HepG2 (cell line): Measurements from ENCODE around the gene MVP. TPM values are rescaled to one million over a fixed set of nuclear protein-coding genes. Genes with fewer than 3 reads are reported as not detected.

Experiments
- ATF7-NPFF ChIP-seq: sonication (generic); formaldehyde crosslinking; IDR thresholded peaks from 2 replicates; pipeline ENCODE4 v1.8.1; 2023; ENCODE audit warnings: mild to moderate bottlenecking, low read depth, missing genetic modification reagents, moderate library complexity
- ATRX ChIP-seq: sonication (generic); formaldehyde crosslinking; IDR thresholded peaks from 2 replicates; pipeline ENCODE4 v1.4.0; 2020; ENCODE audit warnings: missing genetic modification reagents, borderline replicate concordance
- ELF1 ChIP-seq: sonication (generic); formaldehyde crosslinking; IDR thresholded peaks from 2 replicates; pipeline ENCODE4 v1.4.0; 2020; ENCODE audit warnings: missing genetic modification reagents
- FOXM1 ChIP-seq: sonication (generic); formaldehyde crosslinking; IDR thresholded peaks from 2 replicates; pipeline ENCODE4 v1.5.0; 2020; ENCODE audit warnings: missing genetic modification reagents
- FOXP1 ChIP-seq, 2 experiments: fragments of 450-650 bp in 1 of 2; IDR thresholded peaks; 2 replicates each; pipeline ENCODE4 v1.6.1; 2017 to 2018; ENCODE audit warnings: antibody characterized with exemption in 1 of 2
- HDAC1 ChIP-seq: sonication (generic); formaldehyde crosslinking; IDR thresholded peaks from 2 replicates; pipeline ENCODE4 v1.5.1; 2020; ENCODE audit warnings: mild to moderate bottlenecking, missing genetic modification reagents
- ISX ChIP-seq: sonication (generic); formaldehyde crosslinking; conservative IDR thresholded peaks from 2 replicates; pipeline ENCODE4 v1.5.0; 2020; ENCODE audit warnings: missing genetic modification reagents
- KAT7 ChIP-seq: IDR thresholded peaks from 2 replicates; pipeline ENCODE4 v1.6.1; 2018; ENCODE audit warnings: borderline replicate concordance, missing compliant biosample characterization
- KMT2B ChIP-seq: IDR thresholded peaks from 2 replicates; pipeline ENCODE4 v1.6.1; 2016; ENCODE audit warnings: missing genetic modification reagents, missing compliant biosample characterization
- MAFF ChIP-seq: IDR thresholded peaks from 2 replicates; pipeline ENCODE4 v1.6.1; 2011; ENCODE audit warnings: low read depth, low read length, improper control_type of control experiment
- MXD4 ChIP-seq: IDR thresholded peaks from 2 replicates; pipeline ENCODE4 v1.6.1; 2016; ENCODE audit warnings: mild to moderate bottlenecking, missing biosample characterization, missing genetic modification reagents
- NFE2 ChIP-seq: sonication (generic); formaldehyde crosslinking; IDR thresholded peaks from 2 replicates; pipeline ENCODE4 v1.4.0; 2020; ENCODE audit warnings: missing genetic modification reagents
- PLRG1 ChIP-seq: fragments of 450-650 bp; conservative IDR thresholded peaks from 2 replicates; pipeline ENCODE4 v1.6.1; 2016
- RELA ChIP-seq: sonication (generic); formaldehyde crosslinking; IDR thresholded peaks from 2 replicates; pipeline ENCODE4 v1.4.0; 2020; ENCODE audit warnings: missing genetic modification reagents
- RXRB ChIP-seq: IDR thresholded peaks from 2 replicates; pipeline ENCODE4 v1.6.1; 2016; ENCODE audit warnings: borderline replicate concordance, missing genetic modification reagents, missing compliant biosample characterization
- XBP1 ChIP-seq: sonication (generic); formaldehyde crosslinking; IDR thresholded peaks from 2 replicates; pipeline ENCODE4 v1.5.0; 2020; ENCODE audit warnings: missing genetic modification reagents
- ZNF207 ChIP-seq: fragments of 450-650 bp; IDR thresholded peaks from 2 replicates; pipeline ENCODE4 v1.6.1; 2016; ENCODE audit warnings: antibody characterized with exemption, borderline replicate concordance
- ZNF235 ChIP-seq: sonication (generic); formaldehyde crosslinking; IDR thresholded peaks from 2 replicates; pipeline ENCODE4 v1.8.1; 2023; ENCODE audit warnings: mild to moderate bottlenecking, missing genetic modification reagents, borderline replicate concordance
- ZNF317 ChIP-seq: sonication (generic); formaldehyde crosslinking; IDR thresholded peaks from 2 replicates; pipeline ENCODE4 v1.5.0; 2020; ENCODE audit warnings: mild to moderate bottlenecking, missing genetic modification reagents
- ZNF383 ChIP-seq: sonication (generic); formaldehyde crosslinking; IDR thresholded peaks from 2 replicates; pipeline ENCODE4 v1.4.0; 2020; ENCODE audit warnings: missing genetic modification reagents, mild to moderate bottlenecking, borderline replicate concordance
- ZNF501 ChIP-seq: sonication (generic); formaldehyde crosslinking; IDR thresholded peaks from 2 replicates; pipeline ENCODE4 v1.5.1; 2020; ENCODE audit warnings: mild to moderate bottlenecking, moderate library complexity, missing genetic modification reagents
- ZNF547 ChIP-seq: sonication (generic); formaldehyde crosslinking; IDR thresholded peaks from 2 replicates; pipeline ENCODE4 v1.5.1; 2020; ENCODE audit warnings: mild to moderate bottlenecking, missing genetic modification reagents
- ZNF557 ChIP-seq: sonication (generic); formaldehyde crosslinking; IDR thresholded peaks from 2 replicates; pipeline ENCODE4 v1.4.0; 2020; ENCODE audit warnings: missing genetic modification reagents
- ZNF567 ChIP-seq: sonication (generic); formaldehyde crosslinking; IDR thresholded peaks from 2 replicates; pipeline ENCODE4 v1.8.1; 2023; ENCODE audit warnings: mild to moderate bottlenecking, missing genetic modification reagents, borderline replicate concordance
- ZNF598 ChIP-seq: sonication (generic); formaldehyde crosslinking; IDR thresholded peaks from 2 replicates; pipeline ENCODE4 v1.5.1; 2020; ENCODE audit warnings: mild to moderate bottlenecking, missing genetic modification reagents, borderline replicate concordance
- ZNF7 ChIP-seq: IDR thresholded peaks from 2 replicates; pipeline ENCODE4 v1.6.1; 2016; ENCODE audit warnings: missing biosample characterization, missing genetic modification reagents
- ZNF780A ChIP-seq: sonication (generic); formaldehyde crosslinking; IDR thresholded peaks from 2 replicates; pipeline ENCODE4 v1.8.0; 2022; ENCODE audit warnings: mild to moderate bottlenecking, missing genetic modification reagents, moderate library complexity
- ZNF788 ChIP-seq: sonication (generic); formaldehyde crosslinking; IDR thresholded peaks from 2 replicates; pipeline ENCODE4 v1.5.0; 2020; ENCODE audit warnings: mild to moderate bottlenecking, missing genetic modification reagents, borderline replicate concordance
- ZNF839 ChIP-seq: sonication (generic); formaldehyde crosslinking; IDR thresholded peaks from 2 replicates; pipeline ENCODE4 v1.4.0; 2020; ENCODE audit warnings: missing genetic modification reagents, mild to moderate bottlenecking, borderline replicate concordance
- polyA plus RNA-seq, 8 experiments: library from polyadenylated mRNA; depleted of rRNA in 3 of 8; stranded (reverse) in 7 of 8; unstranded in 1 of 8; fragments of >200 nt; fragmentation: Illumina TruSeq in 4 of 8; extraction: Trizol in 4 of 8; gene quantifications; 2 replicates each; pipeline versions ENCODE4 v1.2.1 to v1.2.3, GENCODE V29; 2011 to 2016; ENCODE audit warnings: low read depth in 4 of 8, missing spikeins in 1 of 8, mixed read lengths in 1 of 8; ENCODE audit not compliant: insufficient read depth in 1 of 8
- total RNA-seq, 5 experiments: library from RNA; depleted of rRNA; stranded (reverse); fragments of >200 nt; fragmentation: Illumina TruSeq; extraction: Trizol; gene quantifications; 2 replicates each; pipeline ENCODE4 v1.2.3, GENCODE V29; 2016; ENCODE audit warnings: low read depth in 1 of 5
- TF ChIP-seq, protein P1 (sequence below): sonication (generic); formaldehyde crosslinking; IDR thresholded peaks from 2 replicates; pipeline ENCODE4 v1.5.0; 2020; ENCODE audit warnings: mild to moderate bottlenecking, low read depth, missing genetic modification reagents, borderline replicate concordance
- TF ChIP-seq, protein P2 (sequence below): sonication (generic); formaldehyde crosslinking; IDR thresholded peaks from 2 replicates; pipeline ENCODE4 v1.9.0; 2022; ENCODE audit warnings: low read depth, missing genetic modification reagents

Gene MVP
- total and polyA plus RNA-seq, 2 of the 13 experiments (the other 11 are each of a cell fraction or from before 2014, with no cell fraction given) = 22.9 to 43.5 TPM

DNA sequence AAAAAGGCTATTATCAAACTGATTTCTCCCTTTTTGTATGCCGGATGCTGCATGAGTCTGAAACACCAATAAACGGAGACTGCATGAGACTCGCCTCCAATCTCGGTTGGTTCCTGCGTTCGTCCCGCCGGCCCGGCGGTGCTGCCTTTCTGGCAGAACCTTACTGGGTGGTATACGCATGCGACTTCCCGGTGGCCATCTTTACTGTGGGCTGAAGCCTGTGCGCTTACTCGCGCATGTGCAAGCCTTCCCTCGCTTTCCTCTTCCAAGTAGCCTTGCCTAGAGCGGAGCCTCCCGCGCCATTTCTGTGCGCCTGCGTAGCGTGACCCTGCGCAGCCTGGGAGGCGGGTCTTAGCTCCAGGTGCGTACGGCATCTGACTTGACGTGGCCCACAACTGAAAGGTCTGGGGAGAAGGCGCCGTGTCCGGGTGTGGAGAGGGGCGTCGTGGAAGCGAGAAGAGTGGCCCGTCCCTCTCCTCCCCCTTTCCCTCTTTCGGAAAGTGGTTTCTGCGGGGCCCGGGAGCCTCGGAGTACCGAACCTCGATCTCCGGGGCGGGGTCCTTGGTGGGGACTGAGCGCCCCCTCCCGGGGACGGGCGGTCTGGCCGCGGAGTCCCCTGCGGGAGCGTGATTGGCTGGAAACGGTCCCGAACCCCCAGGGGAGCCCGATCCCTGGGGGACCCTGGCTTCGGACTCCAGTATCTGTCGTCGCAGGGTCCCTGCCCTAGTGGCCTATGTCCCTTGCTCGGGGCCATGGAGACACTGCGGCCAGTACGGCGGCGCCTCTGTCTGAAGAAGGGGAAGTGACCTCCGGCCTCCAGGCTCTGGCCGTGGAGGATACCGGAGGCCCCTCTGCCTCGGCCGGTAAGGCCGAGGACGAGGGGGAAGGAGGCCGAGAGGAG lies 4.2 kb upstream of the MVP start, which contains the start of gene PAGR1 (continued):
- no peak for TF ChIP-seq ZNF7 (CRISPR knock-in tag)
- TF ChIP-seq ZNF383 = peak; percentile 72; the same call in 1 of the 2 replicates
- no peak for TF ChIP-seq ZNF207
- TF ChIP-seq KMT2B (CRISPR knock-in tag) = peak; percentile 83
- peak; percentile 43; the same call in 1 of the 2 replicates for TF ChIP-seq ZNF780A (CRISPR knock-in tag)
- TF ChIP-seq NFE2 (CRISPR knock-in tag) = peak; percentile 8; the same call in 1 of the 2 replicates
- peak; percentile 78; the same call in 1 of the 2 replicates for TF ChIP-seq ZNF788
- peak; percentile 79 for TF ChIP-seq MXD4
- no peak for TF ChIP-seq FOXP1 (IDR thresholded peaks at IDR 0.05)
- no peak for TF ChIP-seq FOXP1 (CRISPR knock-in tag; IDR thresholded peaks at IDR 0.05)
- no peak for TF ChIP-seq ZNF839 (CRISPR knock-in tag)
- peak; percentile 34 for TF ChIP-seq RXRB (CRISPR knock-in tag)
- no peak for TF ChIP-seq ISX
- no peak for TF ChIP-seq XBP1 (CRISPR knock-in tag)
- TF ChIP-seq ZNF317 (CRISPR knock-in tag) = no peak; the same call in none of the 2 replicates
- peak; percentile 98 for TF ChIP-seq ZNF547
- TF ChIP-seq ZNF567 (CRISPR knock-in tag) = no peak
- TF ChIP-seq KAT7 = peak; percentile 66; the same call in 1 of the 2 replicates
- TF ChIP-seq, protein P1, sequence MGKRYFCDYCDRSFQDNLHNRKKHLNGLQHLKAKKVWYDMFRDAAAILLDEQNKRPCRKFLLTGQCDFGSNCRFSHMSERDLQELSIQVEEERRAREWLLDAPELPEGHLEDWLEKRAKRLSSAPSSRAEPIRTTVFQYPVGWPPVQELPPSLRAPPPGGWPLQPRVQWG (CRISPR knock-in tag) = no peak
- TF ChIP-seq, protein P2, sequence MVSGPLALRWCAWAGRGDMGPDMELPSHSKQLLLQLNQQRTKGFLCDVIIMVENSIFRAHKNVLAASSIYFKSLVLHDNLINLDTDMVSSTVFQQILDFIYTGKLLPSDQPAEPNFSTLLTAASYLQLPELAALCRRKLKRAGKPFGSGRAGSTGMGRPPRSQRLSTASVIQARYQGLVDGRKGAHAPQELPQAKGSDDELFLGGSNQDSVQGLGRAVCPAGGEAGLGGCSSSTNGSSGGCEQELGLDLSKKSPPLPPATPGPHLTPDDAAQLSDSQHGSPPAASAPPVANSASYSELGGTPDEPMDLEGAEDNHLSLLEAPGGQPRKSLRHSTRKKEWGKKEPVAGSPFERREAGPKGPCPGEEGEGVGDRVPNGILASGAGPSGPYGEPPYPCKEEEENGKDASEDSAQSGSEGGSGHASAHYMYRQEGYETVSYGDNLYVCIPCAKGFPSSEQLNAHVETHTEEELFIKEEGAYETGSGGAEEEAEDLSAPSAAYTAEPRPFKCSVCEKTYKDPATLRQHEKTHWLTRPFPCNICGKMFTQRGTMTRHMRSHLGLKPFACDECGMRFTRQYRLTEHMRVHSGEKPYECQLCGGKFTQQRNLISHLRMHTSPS (CRISPR knock-in tag) = no peak
- TF ChIP-seq ZNF598 (CRISPR knock-in tag) = peak; percentile 95
- peak; percentile 81 for TF ChIP-seq HDAC1 (CRISPR knock-in tag)
- peak; percentile 61; the same call in 1 of the 2 replicates for TF ChIP-seq ZNF557 (CRISPR knock-in tag)
- TF ChIP-seq ZNF501 (CRISPR knock-in tag) = peak; percentile 96
- no peak for TF ChIP-seq MAFF
- peak; percentile 69 for TF ChIP-seq RELA
- TF ChIP-seq ZNF235 (CRISPR knock-in tag) = peak; percentile 91
- no peak for TF ChIP-seq FOXM1 (CRISPR knock-in tag)
- TF ChIP-seq ATF7-NPFF (CRISPR knock-in tag) = peak; percentile 82
- no peak for TF ChIP-seq PLRG1
- no peak for TF ChIP-seq ATRX (CRISPR knock-in tag)
- TF ChIP-seq ELF1 (CRISPR knock-in tag) = peak; percentile 95
